Measurements from ENCODE around the gene RASGRP1. TPM values are rescaled to one million over a fixed set of nuclear protein-coding genes. Genes with fewer than 3 reads are reported as not detected.

RASGRP1 gene
- total RNA-seq, 1 experiment from 2014 or later, result 0.85 TPM

DNA sequence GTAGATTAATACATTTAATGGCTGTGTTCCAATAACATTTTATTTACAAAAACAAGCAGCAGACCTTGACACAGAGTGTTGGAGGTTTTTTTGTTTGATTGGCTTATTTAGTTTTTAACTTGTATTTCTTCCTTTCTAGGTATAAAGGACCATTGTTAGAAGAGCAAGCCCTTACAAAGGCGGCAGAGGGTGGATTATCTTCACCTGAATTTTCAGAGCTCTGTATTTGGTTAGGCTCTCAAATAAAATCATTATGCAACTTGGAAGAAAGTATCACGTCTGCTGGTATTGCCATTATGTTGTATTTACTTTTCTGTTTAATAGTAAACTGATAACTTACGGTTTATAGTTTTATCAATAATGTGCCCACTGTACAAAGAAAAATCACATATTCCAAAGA lies 100.7 kb downstream of the RASGRP1 start:
- Histone ChIP-seq H3K79me2 (ENCODE audit: insufficient read depth, low read length) (peaks cover 12% of the 10 kb centered on the region; the same call in 1 of the 2 replicates), H2BK5ac (ENCODE audit: insufficient read length, low read length) (no peak overlapping the region), H2AFZ (ENCODE audit: low read length) (no peak overlapping the region), H2BK120ac (ENCODE audit: low read depth, low read length, poor library complexity, severe bottlenecking) (no peak overlapping the region), H4K8ac (replicated peaks; ENCODE audit: insufficient read length, low read depth, low read length) (no peak overlapping the region), H4K91ac (ENCODE audit: insufficient read length, low read depth, low read length) (no peak overlapping the region), H2BK20ac (ENCODE audit: low read depth, low read length, poor library complexity, severe bottlenecking) (no peak overlapping the region), H2AK5ac (ENCODE audit: insufficient read length, low read length) (no peak overlapping the region), H3K23me2 (ENCODE audit: insufficient read length, low read depth, low read length, poor library complexity, severe bottlenecking) (no peaks in the 10 kb centered on the region), H3T11ph (ENCODE audit: low read length) (no peak overlapping the region), H4K5ac (ENCODE audit: insufficient read length, low read depth, low read length) (no peak overlapping the region), H3K9ac (ENCODE audit: extremely low read depth, insufficient read length, low read length) (no peak overlapping the region), H3K14ac (ENCODE audit: insufficient read depth, low read length) (no peak overlapping the region), H3K56ac (ENCODE audit: insufficient read length, low read depth, low read length) (no peak overlapping the region), H3K4me1 (ENCODE audit: insufficient read depth, low read length) (no peaks in the 10 kb centered on the region), H3K27ac (ENCODE audit: insufficient read length, low read depth, low read length) (no peak overlapping the region), H3K4ac (ENCODE audit: low read depth, low read length) (no peak overlapping the region), H2BK12ac (ENCODE audit: insufficient read length, low read depth, low read length) (no peak overlapping the region), H3K79me1 (ENCODE audit: insufficient read depth, low read depth, low read length, poor library complexity, severe bottlenecking) (peaks cover 11% of the 10 kb centered on the region), H3K18ac (ENCODE audit: insufficient read length, low read depth, low read length) (no peak overlapping the region), H3K9me3 (ENCODE audit: control insufficient read depth, low read depth, low read length) (no peaks in the 10 kb centered on the region), H3K4me2 (ENCODE audit: insufficient read depth, insufficient read length, low read length) (no peak overlapping the region), H2BK15ac (ENCODE audit: low read depth, low read length) (no peak overlapping the region), H3K27me3 (ENCODE audit: insufficient read depth, low read length) (no peaks in the 10 kb centered on the region), H4K20me1 (ENCODE audit: control insufficient read depth, insufficient read depth, insufficient read length) (no peaks in the 10 kb centered on the region), H3K23ac (ENCODE audit: insufficient read length, low read depth, low read length) (no peak overlapping the region)
- DNase-seq, result no peak
- peaks cover 0 to 4% of the 10 kb centered on the region in 2 experiments; a peak in 1 of 4 replicates for H3K4me1 Mint-ChIP-seq
- H3K9me3 Mint-ChIP-seq, result no peaks in the 10 kb centered on the region
- H3K36me3 Mint-ChIP-seq (ENCODE audit: insufficient read depth in 1 of 3, low read depth in 3 of 3), result peaks cover 3 to 22% (median 5%) of the 10 kb centered on the region in 3 experiments; a peak in 4 of 7 replicates
- no peak for TF ChIP-seq CTCF (conservative IDR thresholded peaks at IDR 0.05)
- H3K27me3 Mint-ChIP-seq (ENCODE audit: low read depth), result no peaks in the 10 kb centered on the region
- no peak overlapping the region for H3K4me3 Mint-ChIP-seq
- H3K27ac Mint-ChIP-seq, result no peak overlapping the region
- no CpG with 5 or more reads among the region's 3 CpGs for WGBS (ENCODE audit: extremely low coverage, insufficient read length, low lambda C conversion rate)
